ENCODE measurements around the gene DHX16. TPM values are rescaled to one million over a fixed set of nuclear protein-coding genes. Genes with fewer than 3 reads are reported as not detected.
A peak's percentile ranks its signal among the peaks of the same experiment; 100 is the strongest.

The DHX16 gene
- total RNA-seq, 4 donors from 2014 or later: 3.2 to 31.8 (median 16.3) TPM

GRCh38 chr6:30625511-30625910, 47.3 kb downstream of the DHX16 start:
- Histone ChIP-seq H3K9me3 (no peaks in the 10 kb centered on the region), H3K4me3 (no peak overlapping the region), H3K36me3 (no peaks in the 10 kb centered on the region), H3K4me1 (peaks cover 0 to 8% of the 10 kb centered on the region in 2 donors), H3K27me3 (no peaks in the 10 kb centered on the region), H3K27ac (no peak overlapping the region)
- intact Hi-C loops (cut with DNase I; ENCODE audit: low total_unique reads): loop anchor here (5.0 kb wide), 1 partner anchor 47 kb away; the partner anchor contains the start of gene DHX16
- DNase-seq: no peak
- TF ChIP-seq POLR2A (IDR thresholded peaks at IDR 0.05) (no peak), CTCF (IDR thresholded peaks at IDR 0.05) (no peak)

- Histone ChIP-seq H3K9me3 (no peaks in the 10 kb centered on the region), H3K27me3 (no peaks in the 10 kb centered on the region), H3K4me3 (no peak overlapping the region), H3K4me1 (peaks cover 0 to 9% of the 10 kb centered on the region in 2 donors), H3K36me3 (no peaks in the 10 kb centered on the region), H3K27ac (peak overlapping the region in 1 of 2 donors; percentile 100)
- intact Hi-C loops (cut with DNase I; ENCODE audit: low total_unique reads): no loop called here
- TF ChIP-seq CTCF (IDR thresholded peaks at IDR 0.05) (no peak), POLR2A (IDR thresholded peaks at IDR 0.05) (no peak)
- no peak for DNase-seq
Measured at GRCh38 chr6:30619561-30619960, 53.2 kb downstream of the DHX16 start.

- intact Hi-C loops (cut with DNase I; ENCODE audit: low total_unique reads): no loop called here
- Histone ChIP-seq H3K27me3 (no peaks in the 10 kb centered on the region), H3K4me1 (peaks cover 0 to 19% of the 10 kb centered on the region in 2 donors), H3K36me3 (no peaks in the 10 kb centered on the region), H3K27ac (peak overlapping the region; percentile 91 to 100), H3K9me3 (no peaks in the 10 kb centered on the region), H3K4me3 (peak overlapping the region; percentile 57 to 99)
- TF ChIP-seq POLR2A (IDR thresholded peaks at IDR 0.05) (no peak), CTCF (IDR thresholded peaks at IDR 0.05) (no peak)
- DNase-seq: no peak
Measured at GRCh38 chr6:30618270-30618797, 54.5 kb downstream of the DHX16 start.

- Histone ChIP-seq H3K36me3 (no peaks in the 10 kb centered on the region), H3K4me3 (peak within 1 kb of the TSS; percentile 78 to 99), H3K9me3 (no peaks in the 10 kb centered on the region), H3K27ac (peak within 1 kb of the TSS; percentile 98 to 100), H3K27me3 (no peaks in the 10 kb centered on the region), H3K4me1 (peaks cover 0 to 24% of the 10 kb centered on the region in 2 donors)
- intact Hi-C loops (cut with DNase I; ENCODE audit: low total_unique reads): no loop called here
- DNase-seq: peak; percentile 97 to 99
- peak; percentile 66 to 83 for TF ChIP-seq POLR2A (IDR thresholded peaks at IDR 0.05)
- TF ChIP-seq CTCF (IDR thresholded peaks at IDR 0.05): peak in 1 of 4 experiments; percentile 12
Measured at GRCh38 chr6:30617565-30618269, 55.1 kb downstream of the DHX16 start, which contains the start of gene MRPS18B. MRPS18B (plus strand) TSS chr6:30617840; CDS start chr6:30617866, 26 bp downstream.

All from uterus (tissue), 4 donors.